Measurements from ENCODE around the gene LMAN1.

Gene LMAN1

DNA sequence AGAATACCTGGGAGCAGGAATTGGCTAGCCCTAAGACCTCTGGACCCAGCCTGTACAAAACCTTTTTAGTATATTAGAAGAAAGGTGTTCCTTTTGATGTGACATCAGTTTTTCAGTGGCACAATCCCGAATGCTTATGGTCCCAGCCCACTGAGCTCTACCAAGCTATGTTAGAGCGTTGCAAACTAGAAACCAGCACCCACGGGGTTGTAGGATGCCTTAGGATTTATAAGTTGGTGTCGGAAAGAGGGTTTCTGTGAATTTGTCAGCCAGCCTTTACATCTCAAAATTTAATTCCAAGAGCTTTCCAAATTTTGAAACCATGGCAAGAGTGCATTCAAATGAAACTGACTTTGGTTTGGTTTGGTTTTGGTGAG, 499 bp upstream of the LMAN1 start:
- DNase-seq: no peak

- DNase-seq: peak in 1 of 5 experiments; percentile 55
Measured at GRCh38 chr18:59358414-59358711, 702 bp downstream of the LMAN1 start.

DNA sequence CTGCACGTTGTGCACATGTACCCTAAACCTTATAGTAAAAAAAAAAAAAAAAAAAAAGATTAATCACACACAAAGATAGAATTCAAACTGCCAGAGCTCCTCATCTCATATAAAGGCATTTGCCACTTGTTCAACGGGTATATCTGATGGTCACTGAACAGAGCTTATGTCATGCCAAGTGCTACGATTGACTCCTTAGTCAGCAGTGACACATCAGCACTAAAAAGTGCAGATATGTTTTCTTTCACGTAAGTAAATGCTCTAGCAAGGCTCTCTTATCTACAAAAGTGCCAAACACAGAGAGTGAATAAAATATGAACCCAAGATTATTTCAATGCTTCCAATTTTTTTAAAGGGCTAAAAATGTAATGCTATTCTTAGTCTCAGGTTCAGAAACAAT, 1.1 kb downstream of the LMAN1 start:
- peak in 1 of 5 experiments; percentile 69 for DNase-seq

DNA sequence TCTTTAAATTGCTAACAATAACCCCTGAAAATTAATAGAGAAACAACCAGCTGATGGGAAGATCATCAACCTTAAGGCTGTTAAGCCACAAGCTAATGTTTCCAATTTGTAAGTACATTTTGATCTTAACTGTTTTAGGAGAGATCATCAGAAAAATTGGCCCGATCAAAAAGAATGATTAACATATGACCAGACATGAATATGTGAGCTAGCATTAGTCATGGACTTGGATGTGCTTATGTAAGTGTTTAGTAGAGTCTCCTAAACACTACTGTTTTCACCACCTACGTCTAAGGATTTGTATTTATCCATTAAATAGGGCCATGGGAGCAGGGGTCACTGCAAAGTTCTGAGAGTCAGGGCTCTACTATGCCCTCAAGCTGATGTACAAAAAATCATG, 4.3 kb downstream of the LMAN1 start:
- no peak for DNase-seq

GRCh38 chr18:59353079-59353680, 5.9 kb downstream of the LMAN1 start:
- DNase-seq: no peak

- DNase-seq: peak in 1 of 5 experiments; percentile 55
Measured at GRCh38 chr18:59352250-59352855, 6.7 kb downstream of the LMAN1 start.

GRCh38 chr18:59345556-59345955, 13.5 kb downstream of the LMAN1 start:
- DNase-seq: no peak

- DNase-seq: no peak
Measured at GRCh38 chr18:59344996-59345395, 14.1 kb downstream of the LMAN1 start.

GRCh38 chr18:59343926-59344325, 15.1 kb downstream of the LMAN1 start:
- DNase-seq: no peak

GRCh38 chr18:59340817-59341216, 18.2 kb downstream of the LMAN1 start:
- no peak for DNase-seq

DNA sequence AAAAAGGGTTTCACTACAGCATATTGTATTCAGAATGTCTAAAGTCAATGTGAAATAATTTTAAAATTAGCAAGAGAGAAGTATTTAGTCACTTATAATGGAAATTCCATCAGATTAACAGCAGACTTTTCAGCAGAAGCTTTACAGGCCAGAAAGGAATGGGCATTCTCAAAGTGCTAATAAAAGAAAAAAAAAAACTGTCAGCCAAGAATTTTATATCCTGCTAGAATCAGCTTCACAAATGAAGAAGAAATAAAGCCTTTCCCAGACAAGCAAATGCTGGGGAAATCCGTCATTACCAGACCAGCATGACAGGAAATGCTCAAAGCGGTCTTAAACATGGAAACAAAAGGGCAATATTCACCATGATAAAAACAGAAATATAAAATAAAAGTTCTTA, 18.8 kb downstream of the LMAN1 start:
- DNase-seq: no peak

DNA sequence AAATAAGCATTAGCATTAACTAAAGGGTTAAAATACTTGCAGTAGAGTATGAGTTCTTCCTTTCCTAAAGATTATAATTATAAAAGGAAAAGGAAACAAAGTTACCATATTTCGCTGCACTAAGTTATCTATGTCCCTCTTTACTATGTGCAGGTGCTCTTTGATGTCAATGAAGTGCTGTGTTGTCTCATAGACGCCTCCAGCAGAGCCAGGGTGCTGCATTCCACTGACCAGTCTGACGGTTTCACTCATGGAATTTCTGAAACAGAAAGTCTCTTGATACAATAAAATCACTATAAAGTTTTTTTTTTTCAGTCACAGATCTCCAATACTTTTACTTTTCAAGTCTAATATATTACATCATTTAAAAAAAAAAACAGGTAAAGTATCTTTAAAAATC, 26.1 kb downstream of the LMAN1 start:
- DNase-seq: no peak

- DNase-seq: no peak
Measured at GRCh38 chr18:59328683-59329082, 30.4 kb downstream of the LMAN1 start.

DNA sequence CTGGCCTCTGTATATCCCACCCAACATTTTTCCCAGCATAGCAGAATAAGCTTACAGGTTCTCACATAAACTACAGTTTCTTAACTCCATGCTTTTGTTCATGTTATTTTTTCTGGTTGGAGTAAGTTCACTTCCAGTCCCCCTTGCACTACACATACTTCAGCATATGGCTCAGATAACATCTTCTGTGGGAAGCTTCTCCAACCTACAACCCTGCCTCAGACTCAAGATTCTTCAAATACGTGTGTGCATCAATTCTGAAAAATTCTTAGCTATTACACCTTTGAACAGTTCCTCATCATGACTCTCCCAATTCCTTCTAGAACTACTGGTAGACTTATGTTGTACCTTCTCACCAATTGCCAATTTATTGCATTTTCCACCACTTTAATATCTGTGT, 33.1 kb downstream of the LMAN1 start:
- DNase-seq: no peak

DNA sequence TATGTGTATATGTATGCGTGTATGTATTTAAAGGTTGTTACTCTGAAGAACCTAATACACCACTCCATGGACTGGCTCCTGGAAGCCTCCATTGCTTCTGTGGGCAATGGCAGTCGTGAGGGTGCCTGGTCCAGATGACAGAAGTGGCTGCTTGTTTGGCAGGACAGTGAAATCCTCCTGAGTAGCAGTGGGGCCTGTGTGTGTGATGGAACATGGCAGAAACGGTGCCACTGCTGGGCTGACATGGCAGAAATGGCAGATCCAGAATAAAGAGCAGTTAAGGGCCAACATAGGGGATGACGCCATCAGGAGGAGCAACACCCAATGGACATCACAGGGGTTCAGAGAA, 34.5 kb downstream of the LMAN1 start:
- DNase-seq: no peak

- DNase-seq: no peak
Measured at GRCh38 chr18:59323931-59324622, 35.0 kb downstream of the LMAN1 start.

DNA sequence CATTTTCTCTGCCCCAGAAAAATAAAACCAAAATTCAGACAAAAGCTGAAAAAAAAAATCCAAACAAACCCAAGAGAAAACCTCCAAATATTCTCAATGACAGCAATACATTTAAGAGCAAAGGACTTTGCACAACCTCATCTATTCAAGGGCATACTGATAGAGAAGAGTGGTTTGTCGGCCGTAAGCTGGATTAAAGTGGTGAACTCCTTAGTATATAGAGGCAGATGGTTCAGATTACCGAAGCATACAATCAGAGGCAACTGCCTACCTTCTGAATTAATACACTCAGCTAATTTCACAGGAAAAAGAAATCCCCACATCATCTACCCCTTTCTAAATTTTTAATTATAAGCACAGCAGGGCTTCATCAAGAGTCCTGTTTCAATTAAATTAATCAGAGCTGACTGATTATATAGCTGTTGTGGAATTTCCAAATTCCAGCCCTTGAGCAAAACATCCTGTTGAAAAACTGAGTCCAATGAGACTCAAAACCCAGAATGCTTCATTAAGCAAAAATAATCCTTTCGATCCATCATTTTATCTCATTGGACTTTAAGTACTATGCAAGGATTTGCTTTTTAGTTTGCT, 40.5 kb downstream of the LMAN1 start, which contains the start of gene CPLX4:
TSS of gene CPLX4 (minus strand) at position 190 of the 591 bp plus-strand sequence. CDS start at position 3, 187 bp downstream.
- no peak for DNase-seq

GRCh38 chr18:59311631-59312030, 47.4 kb downstream of the LMAN1 start:
- no peak for DNase-seq

- DNase-seq: no peak
Measured at GRCh38 chr18:59308938-59309260, 50.2 kb downstream of the LMAN1 start.

- DNase-seq: peak; percentile 23 to 55 (median 49)
Measured at GRCh38 chr18:59308248-59308937, 50.7 kb downstream of the LMAN1 start.

GRCh38 chr18:59306640-59307039, 52.4 kb downstream of the LMAN1 start:
- DNase-seq: no peak

DNA sequence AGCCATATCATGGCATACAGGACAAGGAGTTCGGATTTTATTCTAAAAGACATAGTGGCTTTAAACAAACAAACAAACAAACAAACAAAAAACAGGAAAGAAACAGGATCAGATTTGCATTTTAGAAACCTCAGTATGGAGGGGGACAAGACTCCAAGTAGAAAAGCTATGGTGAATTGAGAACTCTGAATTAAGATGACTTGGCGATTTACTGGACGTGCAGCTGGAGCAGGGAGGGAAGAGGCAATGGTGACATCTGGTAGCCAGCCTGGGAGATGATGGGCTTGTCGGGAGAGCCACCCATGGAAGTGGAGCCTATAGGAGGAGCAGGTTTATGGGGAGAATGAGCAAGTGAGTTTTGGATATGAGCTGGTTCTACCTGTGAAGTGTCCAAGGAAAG, 53.8 kb downstream of the LMAN1 start:
- no peak for DNase-seq

- no peak for DNase-seq
Measured at GRCh38 chr18:59303656-59304195, 55.3 kb downstream of the LMAN1 start.
